B cell (primary cell): ENCODE measurements around the gene GLOD5.

Experiments
- CTCF ChIP-seq: fragments of 200-600 bp; IDR thresholded peaks from one replicate; pipeline ENCODE4 v1.8.0; 2022; ENCODE audit warnings: antibody characterized with exemption, mild to moderate bottlenecking
- EZH2 ChIP-seq: IDR thresholded peaks from 2 replicates; pipeline ENCODE4 v1.6.1; 2012; ENCODE audit warnings: borderline replicate concordance, low read depth, mild to moderate bottlenecking, moderate library complexity, low read length; ENCODE audit not compliant: insufficient read depth, poor library complexity, severe bottlenecking

GRCh38 chrX:48772602-48773001 lies 11.1 kb downstream of the GLOD5 start:
- TF ChIP-seq CTCF: no peak
- no peak for TF ChIP-seq EZH2
